NCI-H82 treated with DMSO at 0.1 percent for 48 hours (cell line): ENCODE measurements around the gene CRYZL1.
"Not testable (repeated sequence)": the region's sequence is repeated elsewhere in the genome, so short reads cannot be mapped to it uniquely, and the experiment has no call there.

Experiments used
- DNase-seq: peaks from one replicate; lab custom pipeline; 2025; ENCODE audit not compliant: unreplicated experiment; lab: John Stamatoyannopoulos, UW

Gene CRYZL1

GRCh38 chr21:33640697-33641351 lies 717 bp downstream of the CRYZL1 start:
- DNase-seq: no peak

GRCh38 chr21:33634254-33634653 lies 7.3 kb downstream of the CRYZL1 start:
- DNase-seq: no peak

GRCh38 chr21:33626151-33626550 lies 15.4 kb downstream of the CRYZL1 start:
- not testable (repeated sequence) for DNase-seq

GRCh38 chr21:33622253-33622652 lies 19.3 kb downstream of the CRYZL1 start:
- DNase-seq: no peak

GRCh38 chr21:33619726-33620125 lies 21.8 kb downstream of the CRYZL1 start:
- no peak for DNase-seq

- DNase-seq: no peak
Observed at GRCh38 chr21:33618407-33618806, 23.1 kb downstream of the CRYZL1 start.

- DNase-seq: not testable (repeated sequence)
Observed at GRCh38 chr21:33617565-33617964, 24.0 kb downstream of the CRYZL1 start.

GRCh38 chr21:33611006-33611744 lies 30.4 kb downstream of the CRYZL1 start:
- no peak for DNase-seq

GRCh38 chr21:33608559-33608958 lies 33.0 kb downstream of the CRYZL1 start:
- no peak for DNase-seq

GRCh38 chr21:33598051-33598450 lies 43.5 kb downstream of the CRYZL1 start:
- DNase-seq: no peak

GRCh38 chr21:33588485-33589335 lies 52.8 kb downstream of the CRYZL1 start, which contains the start of gene DONSON:
TSS of gene DONSON (minus strand) at chr21:33588684. CDS start at chr21:33588641, 43 bp downstream.
- DNase-seq: peak; percentile 77

- DNase-seq: no peak
Observed at GRCh38 chr21:33587792-33588484, 53.6 kb downstream of the CRYZL1 start.

GRCh38 chr21:33586927-33587326 lies 54.6 kb downstream of the CRYZL1 start:
- no peak for DNase-seq

- DNase-seq: no peak
Observed at GRCh38 chr21:33584455-33584854, 57.1 kb downstream of the CRYZL1 start.

- no peak for DNase-seq
Observed at GRCh38 chr21:33578959-33579542, 62.5 kb downstream of the CRYZL1 start.

GRCh38 chr21:33578214-33578613 lies 63.3 kb downstream of the CRYZL1 start:
- DNase-seq: no peak

- not testable (repeated sequence) for DNase-seq
Observed at GRCh38 chr21:33576741-33577141, 64.8 kb downstream of the CRYZL1 start.

GRCh38 chr21:33572350-33572749 lies 69.2 kb downstream of the CRYZL1 start:
- DNase-seq: no peak

- no peak for DNase-seq
Observed at GRCh38 chr21:33569991-33570390, 71.5 kb downstream of the CRYZL1 start.

GRCh38 chr21:33568448-33568847 lies 73.1 kb downstream of the CRYZL1 start:
- no peak for DNase-seq

GRCh38 chr21:33567914-33568313 lies 73.6 kb downstream of the CRYZL1 start:
- DNase-seq: no peak
